ENCODE results near the gene VPS36. TPM values are rescaled to one million over a fixed set of nuclear protein-coding genes. Genes with fewer than 3 reads are reported as not detected.
A peak's percentile ranks its signal among the peaks of the same experiment; 100 is the strongest.

VPS36 gene
- total and polyA plus RNA-seq, 2 of the 8 experiments (the other 6 are each of a cell fraction or from before 2014, with no cell fraction given) = 14.1 to 19.8 TPM

DNA sequence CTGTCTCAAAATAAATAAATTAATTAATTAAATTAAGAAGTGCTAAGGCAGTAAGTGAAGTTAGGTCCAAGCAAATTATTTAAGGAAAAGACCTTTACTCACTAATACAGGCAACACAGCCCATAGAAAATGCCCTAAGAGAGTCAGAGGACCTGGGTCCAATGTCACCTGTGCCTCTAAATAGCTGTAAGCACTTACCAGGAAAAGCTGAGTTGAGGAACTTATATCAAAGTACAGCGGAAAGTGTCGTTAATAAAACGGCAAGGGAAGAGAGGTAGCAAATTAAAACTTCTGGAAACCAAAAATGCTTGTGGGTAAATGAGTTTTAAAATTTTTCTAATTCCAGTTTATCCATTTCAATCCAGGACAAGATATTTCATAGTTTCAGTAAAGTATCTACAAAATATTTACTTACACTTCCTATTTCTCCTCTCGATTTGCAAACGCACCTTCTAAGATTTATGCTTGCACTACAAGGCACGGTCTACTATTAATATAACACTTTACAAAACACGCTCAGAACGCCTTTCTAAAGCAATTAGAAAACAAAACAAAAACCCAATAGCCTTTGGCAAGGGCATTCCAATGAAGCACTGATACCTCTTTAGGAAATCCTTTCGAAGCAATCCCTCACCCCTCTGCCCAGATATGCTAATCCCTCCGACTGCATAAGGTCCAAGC is 963 bp downstream of the VPS36 start:
- Histone ChIP-seq H4K8ac (ENCODE audit: extremely low read depth, insufficient read depth, low read length) (peak overlapping the region; percentile 96; the same call in 1 of the 2 replicates), H2AK5ac (ENCODE audit: low read depth, low read length) (no peak overlapping the region), H3K23ac (ENCODE audit: insufficient read length) (no peak overlapping the region), H4K20me1 (replicated peaks in 1 of 2; ENCODE audit: control insufficient read depth in 1 of 2, insufficient read depth in 2 of 2, low read length in 2 of 2) (peaks cover 0 to 6% of the 10 kb centered on the region in 2 experiments), H3K4me3 (ENCODE audit: extremely low read depth in 1 of 4, insufficient read depth in 2 of 4, low read depth in 3 of 4, low read length in 4 of 4) (peak overlapping the region; percentile 62 to 92 (median 90)), H3K9ac (replicated peaks in 1 of 4; ENCODE audit: extremely low read depth in 1 of 4, low read depth in 3 of 4, low read length in 3 of 4) (peak overlapping the region in 3 of 4 experiments; percentile 88 to 90 (median 90); a peak in 6 of 7 replicates), H2BK12ac (ENCODE audit: low read depth, low read length) (no peak overlapping the region), H3K27ac (ENCODE audit: low read depth, low read length) (peak overlapping the region; percentile 60; the same call in 1 of the 2 replicates), H4K91ac (replicated peaks; ENCODE audit: insufficient read length, low read length) (no peak overlapping the region), H2BK20ac (ENCODE audit: low read length) (no peak overlapping the region), H3K79me2 (ENCODE audit: control insufficient read depth in 1 of 2, insufficient read depth in 2 of 2, low read length in 2 of 2) (peaks cover 0 to 34% of the 10 kb centered on the region in 2 experiments; a peak in 2 of 4 replicates), H3K4ac (replicated peaks; ENCODE audit: insufficient read length, low read depth, low read length) (peak overlapping the region; percentile 78), H3K27me3 (replicated peaks in 1 of 4; ENCODE audit: control insufficient read depth in 3 of 4, extremely low read depth in 1 of 4, insufficient read depth in 3 of 4, low read length in 3 of 4) (no peaks in the 10 kb centered on the region), H2BK5ac (ENCODE audit: low read depth, low read length) (0 out of 2 replicates have a peak overlapping the region, but pooled peaks have one; percentile 60), H2AFZ (ENCODE audit: low read length) (peak overlapping the region; percentile 56; the same call in 1 of the 2 replicates), H3K79me1 (ENCODE audit: low read depth, low read length) (peaks cover 7% of the 10 kb centered on the region), H2BK120ac (replicated peaks; ENCODE audit: low read depth, low read length) (no peak overlapping the region), H3K4me2 (ENCODE audit: insufficient read depth in 1 of 2, low read depth in 2 of 2, low read length in 2 of 2) (peak overlapping the region; percentile 71 to 78), H3K4me1 (replicated peaks in 1 of 4; ENCODE audit: control insufficient read depth in 3 of 4, insufficient read depth in 4 of 4, low read length in 3 of 4) (peaks cover 2 to 5% (median 3%) of the 10 kb centered on the region in 4 experiments; a peak in 3 of 7 replicates), H3K9me3 (ENCODE audit: insufficient read depth in 2 of 2, low read depth in 1 of 2, low read length in 1 of 2) (no peaks in the 10 kb centered on the region), H3K23me2 (ENCODE audit: low read depth, low read length) (peaks cover 4% of the 10 kb centered on the region; the same call in 1 of the 2 replicates), H3K56ac (replicated peaks; ENCODE audit: insufficient read length, low read depth, low read length) (peak overlapping the region; percentile 69), H4K5ac (ENCODE audit: insufficient read length, low read depth, low read length) (no peak overlapping the region), H2BK15ac (ENCODE audit: low read length) (peak overlapping the region; percentile 88; the same call in 1 of the 2 replicates), H3K18ac (ENCODE audit: extremely low read depth, low read length) (peak overlapping the region; percentile 60; the same call in 1 of the 2 replicates), H3K14ac (ENCODE audit: insufficient read length) (peak overlapping the region; percentile 81), H3K36me3 (ENCODE audit: control insufficient read depth in 2 of 4, insufficient read depth in 4 of 4, low read length in 3 of 4) (peaks cover 0 to 4% (median 0%) of the 10 kb centered on the region in 4 experiments; a peak in 1 of 8 replicates)
- 24% methylated on average over 10 of the region's 10 CpGs; no CpG with 5 or more reads in 1 of the 2 experiments for WGBS, 2 experiments (ENCODE audit: extremely low coverage in 1 of 2, insufficient coverage in 1 of 2, insufficient read length in 1 of 2, insufficient replicate concordance in 2 of 2, low coverage in 1 of 2, low lambda C conversion rate in 2 of 2, missing lambda C conversion rate in 1 of 2)
- POLR2A ChIA-PET (ENCODE audit: partially characterized antibody) = interaction anchor here (0.7 to 2.0 kb wide), 4 partner anchors 12 to 255 kb away, joined by 3 to 11 read pairs (median 6); partner anchors contain the start of gene SUGT1
- CTCF ChIA-PET (ENCODE audit: partially characterized antibody) = interaction anchor here (0.7 to 3.3 kb wide), 10 partner anchors 8 to 556 kb away, joined by 3 to 18 read pairs (median 5); no protein-coding TSS in a partner anchor
- FAIRE-seq (no peak), DNase-seq (ENCODE audit: low read depth in 1 of 2, low spot score in 2 of 2) (no peak)
- no peak for TF ChIP-seq JUND (IDR thresholded peaks at IDR 0.05; ENCODE audit: low read length)
- no peak for TF ChIP-seq TAF7 (optimal IDR thresholded peaks at IDR 0.05; ENCODE audit: borderline replicate concordance, low read depth, low read length)
- no peak for TF ChIP-seq HDAC6 (IDR thresholded peaks at IDR 0.05; ENCODE audit: low read depth, low read length)
- no peak for TF ChIP-seq CEBPB (IDR thresholded peaks at IDR 0.05; ENCODE audit: low read depth, low read length)
- TF ChIP-seq GTF2F1 (IDR thresholded peaks at IDR 0.05; ENCODE audit: borderline replicate concordance, low read depth, low read length) = no peak
- no peak for TF ChIP-seq FOSL1 (IDR thresholded peaks at IDR 0.05; ENCODE audit: insufficient read depth, low read depth, low read length)
- no peak for TF ChIP-seq SIN3A (conservative IDR thresholded peaks at IDR 0.05 in 1 of 2, IDR thresholded peaks at IDR 0.05 in 1 of 2; ENCODE audit: low read depth in 1 of 2, low read length in 2 of 2)
- no peak for TF ChIP-seq EGR1 (IDR thresholded peaks at IDR 0.05; ENCODE audit: borderline replicate concordance, low read depth, low read length)
- no peak for TF ChIP-seq SAP30 (IDR thresholded peaks at IDR 0.05; ENCODE audit: insufficient read depth, insufficient replicate concordance, low read length)
- TF ChIP-seq SIRT6 (IDR thresholded peaks at IDR 0.05; ENCODE audit: low read length) = no peak
- TF ChIP-seq POU5F1 (IDR thresholded peaks at IDR 0.05; ENCODE audit: low read depth, low read length) = no peak
- no peak for TF ChIP-seq CHD2 (IDR thresholded peaks at IDR 0.05; ENCODE audit: low read length)

Data from H1 (cell line).